Karpas-422 (cell line): ENCODE measurements around the gene ADGRF4. TPM values are rescaled to one million over a fixed set of nuclear protein-coding genes. Genes with fewer than 3 reads are reported as not detected.

Experiments
- DNase-seq: peaks from one replicate; pipeline ENCODE4 v3.0.0-alpha.2; 2015
- H2AFZ ChIP-seq: fragments of 200-600 bp; sonication (generic); 2 replicates; pipeline ENCODE4 v1.6.1; 2014; ENCODE audit warnings: antibody characterized with exemption, low read length, mixed read lengths
- H3K27ac ChIP-seq: fragments of 200-600 bp; sonication (generic); 2 replicates; pipeline ENCODE4 v1.5.1; 2014; ENCODE audit warnings: mild to moderate bottlenecking, low read length, moderate library complexity
- H3K27me3 ChIP-seq: fragments of 200-600 bp; sonication (generic); 2 replicates; pipeline ENCODE4 v1.6.1; 2014; ENCODE audit warnings: low read length, mixed read lengths
- H3K36me3 ChIP-seq: fragments of 200-600 bp; sonication (generic); 2 replicates; pipeline ENCODE4 v1.6.1; 2014; ENCODE audit warnings: low read length, mixed read lengths; ENCODE audit not compliant: insufficient read depth
- H3K4me1 ChIP-seq: fragments of 200-600 bp; sonication (generic); 2 replicates; pipeline ENCODE4 v1.6.1; 2014; ENCODE audit warnings: mild to moderate bottlenecking, low read length, mixed read lengths
- H3K4me2 ChIP-seq: fragments of 200-600 bp; sonication (generic); 2 replicates; pipeline ENCODE4 v1.6.1; 2014; ENCODE audit warnings: low read length, low read depth, mild to moderate bottlenecking; ENCODE audit not compliant: poor library complexity, severe bottlenecking
- H3K4me3 ChIP-seq: fragments of 200-600 bp; sonication (generic); 2 replicates; pipeline ENCODE4 v1.5.1; 2014; ENCODE audit warnings: mild to moderate bottlenecking, antibody characterized with exemption, low read length, mixed read lengths
- H3K79me2 ChIP-seq: fragments of 200-600 bp; sonication (generic); 2 replicates; pipeline ENCODE4 v1.6.1; 2014; ENCODE audit warnings: mild to moderate bottlenecking, low read length, mixed read lengths
- H3K9ac ChIP-seq: fragments of 200-600 bp; sonication (generic); 2 replicates; pipeline ENCODE4 v1.6.0; 2014; ENCODE audit warnings: low read length
- H3K9me2 ChIP-seq: fragments of 200-600 bp; sonication (generic), shearing (Covaris generic); replicated peaks from 2 replicates; pipeline ENCODE4 v1.6.0; 2014; ENCODE audit warnings: mild to moderate bottlenecking, low read length, moderate library complexity; ENCODE audit not compliant: insufficient read depth
- H3K9me3 ChIP-seq: fragments of 300-700, 200-600 bp; sonication (generic); 2 replicates; pipeline ENCODE4 v1.6.1; 2014; ENCODE audit warnings: low read length, mixed read lengths
- H4K20me1 ChIP-seq: fragments of 200-600 bp; sonication (generic); 2 replicates; pipeline ENCODE4 v1.6.1; 2014; ENCODE audit warnings: mild to moderate bottlenecking, antibody characterized with exemption, low read length, low read depth; ENCODE audit not compliant: insufficient read depth
- total RNA-seq: library from RNA; depleted of rRNA; stranded (reverse); fragments of >200 nt; shearing (Covaris generic); gene quantifications from 2 replicates; pipeline ENCODE4 v1.2.3, GENCODE V29; 2014; ENCODE audit warnings: low replicate concordance

The ADGRF4 gene
- total RNA-seq, 1 experiment from 2014 or later: not detected

GRCh38 chr6:47663462-47664216, 34.7 kb upstream of the ADGRF4 start:
- H3K9ac ChIP-seq: no peak overlapping the region
- no peaks in the 10 kb centered on the region for H3K79me2 ChIP-seq
- H3K36me3 ChIP-seq: no peaks in the 10 kb centered on the region
- no peak for DNase-seq
- H3K4me3 ChIP-seq: no peak overlapping the region
- H2AFZ ChIP-seq: no peak overlapping the region
- no peaks in the 10 kb centered on the region for H3K27me3 ChIP-seq
- no peak overlapping the region for H3K27ac ChIP-seq
- no peaks in the 10 kb centered on the region for H4K20me1 ChIP-seq
- H3K4me2 ChIP-seq: no peak overlapping the region
- no peaks in the 10 kb centered on the region for H3K9me2 ChIP-seq
- no peaks in the 10 kb centered on the region for H3K9me3 ChIP-seq
- no peaks in the 10 kb centered on the region for H3K4me1 ChIP-seq

- Histone ChIP-seq H3K27me3 (no peaks in the 10 kb centered on the region), H3K4me3 (no peak overlapping the region), H4K20me1 (no peaks in the 10 kb centered on the region), H3K9ac (no peak overlapping the region), H3K9me2 (no peaks in the 10 kb centered on the region), H3K9me3 (no peaks in the 10 kb centered on the region), H3K4me2 (no peak overlapping the region), H3K36me3 (no peaks in the 10 kb centered on the region), H2AFZ (no peak overlapping the region), H3K4me1 (no peaks in the 10 kb centered on the region), H3K79me2 (no peaks in the 10 kb centered on the region), H3K27ac (no peak overlapping the region)
- no peak for DNase-seq
Measured at GRCh38 chr6:47665112-47665511, 33.3 kb upstream of the ADGRF4 start.

- no peaks in the 10 kb centered on the region for H3K79me2 ChIP-seq
- no peaks in the 10 kb centered on the region for H3K27me3 ChIP-seq
- no peak overlapping the region for H3K4me3 ChIP-seq
- DNase-seq: no peak
- H3K9ac ChIP-seq: no peak overlapping the region
- H2AFZ ChIP-seq: no peak overlapping the region
- no peaks in the 10 kb centered on the region for H3K4me1 ChIP-seq
- H3K9me2 ChIP-seq: no peaks in the 10 kb centered on the region
- H3K4me2 ChIP-seq: no peak overlapping the region
- no peaks in the 10 kb centered on the region for H3K36me3 ChIP-seq
- H3K9me3 ChIP-seq: no peaks in the 10 kb centered on the region
- H3K27ac ChIP-seq: no peak overlapping the region
- H4K20me1 ChIP-seq: no peaks in the 10 kb centered on the region
Measured at GRCh38 chr6:47669684-47670513, 28.5 kb upstream of the ADGRF4 start.

DNA sequence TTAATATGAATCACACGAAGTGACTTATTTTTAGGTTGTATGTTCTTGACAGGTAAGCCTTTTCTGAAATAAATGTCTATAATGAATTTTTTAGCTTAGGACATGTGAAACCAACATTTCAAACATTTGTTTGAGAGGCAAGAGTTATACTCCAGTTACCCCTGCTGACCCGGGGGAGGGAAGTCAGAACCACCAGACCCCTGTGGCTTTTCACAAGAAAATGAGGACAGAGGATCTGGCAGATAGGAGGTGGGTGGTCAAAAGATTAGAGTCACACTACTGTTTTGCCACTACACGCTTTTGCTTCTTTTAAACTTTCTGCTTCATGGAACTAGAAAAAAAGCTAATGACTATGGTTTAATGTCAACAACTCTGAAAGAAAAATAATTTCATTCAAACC, 27.5 kb upstream of the ADGRF4 start:
- no peak overlapping the region for H3K4me2 ChIP-seq
- no peaks in the 10 kb centered on the region for H3K4me1 ChIP-seq
- H3K9me3 ChIP-seq: no peaks in the 10 kb centered on the region
- no peak overlapping the region for H3K27ac ChIP-seq
- no peak overlapping the region for H3K4me3 ChIP-seq
- no peak overlapping the region for H3K9ac ChIP-seq
- H3K9me2 ChIP-seq: no peaks in the 10 kb centered on the region
- H2AFZ ChIP-seq: no peak overlapping the region
- DNase-seq: no peak
- H3K36me3 ChIP-seq: no peaks in the 10 kb centered on the region
- no peaks in the 10 kb centered on the region for H3K79me2 ChIP-seq
- H3K27me3 ChIP-seq: no peaks in the 10 kb centered on the region
- no peaks in the 10 kb centered on the region for H4K20me1 ChIP-seq

- H3K79me2 ChIP-seq: no peaks in the 10 kb centered on the region
- no peak overlapping the region for H3K9ac ChIP-seq
- no peaks in the 10 kb centered on the region for H3K27me3 ChIP-seq
- no peak overlapping the region for H3K27ac ChIP-seq
- no peaks in the 10 kb centered on the region for H4K20me1 ChIP-seq
- H3K4me1 ChIP-seq: no peaks in the 10 kb centered on the region
- H3K9me2 ChIP-seq: no peaks in the 10 kb centered on the region
- no peak overlapping the region for H3K4me2 ChIP-seq
- no peaks in the 10 kb centered on the region for H3K36me3 ChIP-seq
- no peak for DNase-seq
- no peaks in the 10 kb centered on the region for H3K9me3 ChIP-seq
- H3K4me3 ChIP-seq: no peak overlapping the region
- H2AFZ ChIP-seq: no peak overlapping the region
Measured at GRCh38 chr6:47671777-47672176, 26.6 kb upstream of the ADGRF4 start.

GRCh38 chr6:47672816-47673215, 25.6 kb upstream of the ADGRF4 start:
- Histone ChIP-seq H3K36me3 (no peaks in the 10 kb centered on the region), H3K27ac (no peak overlapping the region), H4K20me1 (no peaks in the 10 kb centered on the region), H3K27me3 (no peaks in the 10 kb centered on the region), H3K4me3 (no peak overlapping the region), H3K79me2 (no peaks in the 10 kb centered on the region), H3K4me2 (no peak overlapping the region), H2AFZ (no peak overlapping the region), H3K9ac (no peak overlapping the region), H3K9me2 (no peaks in the 10 kb centered on the region), H3K4me1 (no peaks in the 10 kb centered on the region), H3K9me3 (no peaks in the 10 kb centered on the region)
- DNase-seq: no peak

- no peak for DNase-seq
- no peak overlapping the region for H3K9ac ChIP-seq
- H2AFZ ChIP-seq: no peak overlapping the region
- H3K27me3 ChIP-seq: no peaks in the 10 kb centered on the region
- no peaks in the 10 kb centered on the region for H3K4me1 ChIP-seq
- no peak overlapping the region for H3K27ac ChIP-seq
- H4K20me1 ChIP-seq: no peaks in the 10 kb centered on the region
- no peaks in the 10 kb centered on the region for H3K9me3 ChIP-seq
- H3K79me2 ChIP-seq: no peaks in the 10 kb centered on the region
- H3K4me2 ChIP-seq: no peak overlapping the region
- no peak overlapping the region for H3K4me3 ChIP-seq
- H3K36me3 ChIP-seq: no peaks in the 10 kb centered on the region
- no peaks in the 10 kb centered on the region for H3K9me2 ChIP-seq
Measured at GRCh38 chr6:47674673-47675072, 23.7 kb upstream of the ADGRF4 start.

- Histone ChIP-seq H3K27me3 (no peaks in the 10 kb centered on the region), H3K27ac (no peak overlapping the region), H4K20me1 (no peaks in the 10 kb centered on the region), H3K9me3 (no peaks in the 10 kb centered on the region), H2AFZ (no peak overlapping the region), H3K36me3 (no peaks in the 10 kb centered on the region), H3K9ac (no peak overlapping the region), H3K4me1 (no peaks in the 10 kb centered on the region), H3K4me3 (no peak overlapping the region), H3K9me2 (no peaks in the 10 kb centered on the region), H3K4me2 (no peak overlapping the region), H3K79me2 (no peaks in the 10 kb centered on the region)
- no peak for DNase-seq
Measured at GRCh38 chr6:47677381-47678100, 20.8 kb upstream of the ADGRF4 start.
